ENCODE results near the gene USP9X.
"Not testable (repeated sequence)": the region's sequence is repeated elsewhere in the genome, so short reads cannot be mapped to it uniquely, and the experiment has no call there.

USP9X gene

DNA sequence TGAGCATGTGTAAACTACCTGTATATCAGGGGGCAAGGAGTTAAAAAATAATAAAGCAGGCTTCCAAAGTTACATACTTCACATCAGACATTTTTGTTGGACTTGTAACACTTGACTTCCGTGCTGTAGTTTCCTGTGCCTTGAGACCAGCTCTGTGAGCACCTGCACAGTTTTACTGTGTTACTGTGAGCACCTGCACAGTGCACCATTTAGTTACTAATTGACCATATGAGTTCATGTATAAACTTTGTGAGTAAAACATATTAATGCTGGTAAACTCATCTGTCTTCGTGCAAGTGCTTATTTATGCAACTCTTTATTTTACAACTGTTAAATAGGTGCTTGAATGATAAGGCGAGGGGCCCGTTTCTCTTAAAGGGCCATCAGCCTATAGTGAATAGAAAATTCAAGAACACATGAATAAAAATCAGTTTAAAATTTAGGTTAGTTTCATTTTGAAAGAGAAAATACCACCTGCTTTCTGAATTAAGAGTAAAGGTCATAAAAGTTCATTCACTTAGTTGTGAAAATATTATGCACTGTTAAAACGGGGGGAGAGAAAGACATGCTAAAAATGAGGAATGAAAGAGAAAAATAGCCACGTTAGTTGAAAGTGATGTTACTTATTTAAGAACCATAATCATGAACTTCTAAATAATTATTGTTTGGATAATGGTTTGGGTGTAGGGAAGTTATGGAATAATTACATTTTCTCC lies 42.4 kb downstream of the USP9X start:
- no peak for DNase-seq

DNA sequence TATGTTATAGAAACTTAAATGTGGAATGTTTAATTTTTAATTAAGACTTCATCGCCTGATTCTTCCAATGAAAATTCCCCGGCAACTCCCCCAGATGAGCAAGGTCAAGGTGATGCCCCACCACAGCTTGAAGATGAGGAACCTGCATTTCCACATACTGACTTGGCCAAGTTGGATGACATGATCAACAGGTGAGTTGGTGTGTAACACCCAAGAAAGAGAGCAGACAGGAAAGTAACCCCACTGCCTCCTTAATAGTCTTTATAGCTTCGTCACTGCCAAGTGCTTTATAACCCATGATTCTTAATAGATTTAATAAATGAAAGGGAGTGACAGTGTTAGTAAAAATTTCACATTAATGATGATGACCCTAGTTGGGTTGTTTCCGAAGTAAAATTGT lies 43.7 kb downstream of the USP9X start:
- DNase-seq, result no peak

DNA sequence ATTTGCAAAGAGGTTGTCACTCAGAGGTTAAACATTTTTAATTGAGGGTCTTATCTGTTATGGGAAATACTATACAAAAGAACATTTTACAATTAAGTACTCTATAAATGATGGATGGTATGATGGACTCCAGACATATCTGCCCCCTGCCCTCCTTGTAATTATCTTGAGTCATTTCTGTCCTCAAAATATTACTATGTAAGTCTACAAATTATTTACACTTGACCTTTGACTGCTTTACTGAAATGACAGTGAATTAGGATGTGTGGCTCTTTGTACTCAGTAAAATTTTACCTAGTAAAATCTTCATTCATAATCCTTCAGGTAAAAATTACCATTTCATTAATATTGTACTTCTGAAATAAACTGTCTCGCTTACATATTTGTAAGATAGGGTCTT lies 46.5 kb downstream of the USP9X start:
- no peak for DNase-seq

- DNase-seq, result no peak
These were observed 48.3 kb downstream of the USP9X start for GRCh38 chrX:41133551-41133950.

- DNase-seq, result peak; percentile 3
These were observed 52.3 kb downstream of the USP9X start for GRCh38 chrX:41137589-41137988.

DNA sequence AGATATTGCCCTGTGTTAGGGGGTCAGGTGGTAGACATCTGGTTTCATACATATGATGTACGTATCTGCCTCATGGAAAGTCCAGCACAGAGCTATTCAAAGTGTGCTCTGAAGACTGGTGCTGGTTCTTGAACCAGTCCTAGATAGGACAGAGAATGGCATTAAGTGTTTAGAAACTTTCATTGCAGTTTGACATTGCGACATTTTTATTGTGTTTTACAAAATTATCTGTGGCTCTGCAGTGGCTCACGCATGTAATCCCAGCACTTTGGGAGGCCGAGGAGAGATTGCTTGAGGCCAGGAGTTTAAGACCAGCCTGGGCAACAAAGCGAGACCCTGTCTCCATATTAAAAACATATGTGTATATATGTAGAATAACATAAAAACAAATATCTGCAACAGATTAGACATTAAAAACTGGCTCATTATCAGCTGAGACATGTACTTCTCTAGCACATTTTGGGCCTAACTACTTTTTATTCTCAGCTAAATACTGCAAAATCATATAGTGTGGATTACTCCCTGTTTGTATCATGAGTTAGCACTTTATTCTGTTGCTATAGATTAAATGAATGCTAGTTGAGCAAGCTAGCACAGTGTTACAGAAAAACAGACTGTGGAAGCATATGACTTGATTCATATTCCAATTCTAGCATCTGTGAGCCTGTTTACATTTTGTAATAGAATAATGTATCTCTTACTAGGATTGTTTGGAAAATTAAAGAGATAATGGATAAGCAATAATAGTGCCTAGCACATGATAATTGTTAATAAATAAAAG lies 57.1 kb downstream of the USP9X start:
- no peak for DNase-seq

DNA sequence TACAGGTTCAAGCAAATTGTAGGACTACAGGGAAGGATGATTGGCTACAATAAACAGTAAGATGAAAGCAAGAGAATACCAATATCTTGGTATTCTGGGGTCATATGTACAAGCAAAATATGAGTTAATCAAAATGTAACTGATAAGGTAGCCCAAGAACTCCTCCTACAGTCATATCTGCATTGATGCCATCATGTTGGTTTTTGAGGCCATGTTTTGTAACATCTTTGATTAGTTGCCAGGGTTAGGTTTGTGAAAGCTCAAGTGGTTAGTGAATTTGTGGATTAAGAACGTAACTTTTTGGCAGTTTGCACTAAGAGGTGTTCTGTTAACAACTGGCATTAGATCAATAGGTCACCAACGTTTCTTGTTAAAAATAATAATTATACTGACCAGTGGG lies 59.6 kb downstream of the USP9X start:
- DNase-seq, result no peak

DNA sequence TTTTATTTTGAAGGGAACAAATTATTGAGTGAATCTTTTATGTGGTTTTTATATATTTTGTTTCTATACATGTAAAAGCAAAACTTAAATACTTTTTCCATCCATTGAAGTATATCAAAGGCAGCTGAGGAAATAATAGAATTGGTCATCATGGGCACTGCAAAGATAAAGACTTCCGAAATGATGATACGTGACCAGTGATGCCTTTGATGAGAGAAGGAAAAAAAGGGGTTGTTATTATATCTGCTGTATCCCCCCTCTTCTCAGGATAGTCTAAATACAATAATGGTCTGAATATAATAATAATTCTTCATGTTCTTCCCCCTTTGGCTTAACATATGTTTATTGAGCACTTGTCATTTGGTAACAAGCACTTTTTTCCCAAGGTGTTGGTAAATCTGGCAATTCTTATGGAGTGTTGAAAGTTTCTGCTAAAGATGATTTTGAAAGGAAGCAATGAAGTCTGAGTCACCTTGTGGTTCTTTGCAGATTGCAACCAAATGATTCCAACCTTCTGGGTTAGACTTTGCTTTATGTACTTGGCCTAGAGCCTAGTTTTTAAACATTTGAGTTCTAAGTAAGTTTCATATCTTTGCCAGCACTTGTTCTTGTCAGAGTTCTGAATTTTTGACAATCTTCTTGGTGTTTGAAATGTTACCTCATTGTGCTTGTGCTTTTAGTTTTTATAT lies 60.8 kb downstream of the USP9X start:
- no peak for DNase-seq

- no peak for DNase-seq
These were observed 63.3 kb downstream of the USP9X start for GRCh38 chrX:41148553-41148952.

DNA sequence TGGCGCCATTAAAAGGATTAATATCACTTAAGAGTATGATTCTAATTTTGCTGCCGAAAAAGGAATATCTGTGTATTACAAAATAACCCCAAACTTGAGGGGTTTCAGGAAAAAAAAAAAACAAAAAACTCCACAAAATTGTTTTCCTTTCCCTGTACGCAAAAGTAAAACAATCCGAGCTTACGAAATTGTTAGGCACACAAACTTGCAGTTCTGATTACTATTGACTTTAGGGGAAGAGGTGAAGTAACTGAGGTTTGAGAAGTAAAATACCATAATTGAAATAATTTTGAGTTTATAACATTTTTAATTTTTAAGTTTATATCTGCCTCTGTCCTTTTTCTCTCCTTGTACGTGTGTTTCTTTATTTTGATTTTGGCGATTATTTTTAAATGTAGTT lies 64.8 kb downstream of the USP9X start:
- no peak for DNase-seq

- DNase-seq, result not testable (repeated sequence)
These were observed 66.5 kb downstream of the USP9X start for GRCh38 chrX:41151726-41152125.

DNA sequence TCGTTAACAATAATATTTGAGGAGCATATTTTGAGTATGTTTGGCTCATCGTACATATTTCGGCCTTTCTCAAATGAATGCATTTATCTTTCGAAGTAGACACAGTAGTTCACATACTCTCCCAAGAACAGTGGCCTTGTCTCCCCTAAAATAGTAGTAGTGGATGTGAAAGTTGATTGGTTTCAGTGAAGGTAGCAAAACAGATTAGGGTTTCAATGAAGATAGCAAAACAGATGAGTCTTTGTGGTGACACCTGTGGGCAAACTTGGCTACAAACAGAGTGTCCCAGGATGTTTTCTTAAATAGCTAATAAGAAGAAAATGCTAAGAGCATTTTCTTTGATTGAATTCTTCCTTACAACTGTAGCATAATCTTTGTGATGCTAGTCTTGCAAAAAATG lies 67.0 kb downstream of the USP9X start:
- DNase-seq, result no peak

- no peak for DNase-seq
These were observed 68.2 kb downstream of the USP9X start for GRCh38 chrX:41153448-41153847.

- no peak for DNase-seq
These were observed 68.7 kb downstream of the USP9X start for GRCh38 chrX:41153957-41154356.

DNA sequence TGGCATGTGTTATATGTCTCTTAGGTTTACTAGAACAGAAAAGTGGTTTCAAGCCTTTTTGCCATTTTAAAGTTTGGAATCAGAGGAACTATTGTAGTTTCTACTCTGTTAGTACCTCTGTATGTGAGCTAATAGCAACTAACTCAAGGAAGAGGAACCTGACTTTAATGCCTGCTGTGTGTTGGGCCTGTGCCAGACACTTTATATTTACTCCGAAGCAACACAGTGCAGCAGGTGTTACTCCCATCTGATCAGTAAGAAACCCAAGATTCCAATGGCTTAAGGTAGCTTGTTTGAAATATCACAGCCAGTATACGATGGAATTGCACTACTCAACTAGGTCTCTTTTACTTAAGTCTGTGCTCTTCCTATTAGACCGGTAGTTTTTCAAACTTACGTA lies 79.2 kb downstream of the USP9X start:
- DNase-seq, result no peak

GRCh38 chrX:41167888-41168287 lies 82.6 kb downstream of the USP9X start:
- DNase-seq, result no peak

- no peak for DNase-seq
These were observed 91.0 kb downstream of the USP9X start for GRCh38 chrX:41176263-41176662.

- DNase-seq, result no peak
These were observed 92.1 kb downstream of the USP9X start for GRCh38 chrX:41177297-41177696.

DNA sequence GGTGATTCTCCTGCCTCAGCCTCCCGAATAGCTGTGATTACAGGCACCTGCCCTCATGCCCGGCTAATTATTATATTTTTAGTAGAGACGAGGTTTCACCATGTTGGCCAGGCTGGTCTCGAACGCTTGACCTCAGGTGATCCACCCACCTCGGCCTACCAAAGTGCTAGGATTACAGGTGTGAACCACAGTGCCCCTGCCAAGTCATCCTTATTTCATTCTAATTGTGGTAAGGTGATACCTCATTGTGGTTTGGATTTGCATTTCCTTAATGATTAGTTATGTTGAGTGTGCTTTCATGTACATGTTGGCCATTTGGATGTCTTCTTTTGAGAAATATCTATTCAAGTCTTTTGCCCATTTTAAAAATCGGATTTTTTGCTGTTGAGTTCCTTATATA lies 93.0 kb downstream of the USP9X start:
- DNase-seq, result no peak

DNA sequence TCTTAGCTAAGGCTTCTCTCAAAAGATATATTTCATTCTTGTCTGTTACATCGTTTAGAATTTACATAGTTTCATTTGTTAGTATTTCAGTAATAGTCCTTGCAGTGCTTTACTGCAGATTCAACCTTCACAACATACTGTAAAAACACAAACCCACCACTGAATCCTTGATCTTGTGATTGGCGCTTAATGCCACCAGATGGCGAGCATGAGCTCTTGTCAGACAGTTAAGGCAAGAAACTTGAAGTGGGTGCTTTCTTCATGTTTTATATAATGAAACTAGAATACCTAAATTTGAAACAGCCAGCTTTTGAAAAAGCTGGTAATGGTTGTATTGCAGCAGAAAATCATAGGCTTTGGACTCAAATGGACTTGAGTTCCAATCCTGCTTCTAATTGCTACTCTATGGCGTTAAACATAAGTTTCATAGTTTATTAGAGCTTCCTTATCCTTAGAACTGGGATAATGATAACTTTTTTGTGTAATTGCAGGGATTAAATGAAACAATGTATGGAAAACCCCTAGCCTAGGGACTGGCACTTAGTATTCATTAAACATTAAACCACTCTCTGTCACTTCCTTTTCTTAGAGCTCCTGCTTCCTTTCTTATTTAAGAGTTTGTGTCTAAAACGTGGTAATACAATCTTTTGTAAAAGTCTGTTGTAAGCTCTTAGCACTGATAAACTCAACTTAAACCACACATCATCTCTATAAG lies 95.1 kb downstream of the USP9X start:
- DNase-seq, result peak; percentile 68

DNA sequence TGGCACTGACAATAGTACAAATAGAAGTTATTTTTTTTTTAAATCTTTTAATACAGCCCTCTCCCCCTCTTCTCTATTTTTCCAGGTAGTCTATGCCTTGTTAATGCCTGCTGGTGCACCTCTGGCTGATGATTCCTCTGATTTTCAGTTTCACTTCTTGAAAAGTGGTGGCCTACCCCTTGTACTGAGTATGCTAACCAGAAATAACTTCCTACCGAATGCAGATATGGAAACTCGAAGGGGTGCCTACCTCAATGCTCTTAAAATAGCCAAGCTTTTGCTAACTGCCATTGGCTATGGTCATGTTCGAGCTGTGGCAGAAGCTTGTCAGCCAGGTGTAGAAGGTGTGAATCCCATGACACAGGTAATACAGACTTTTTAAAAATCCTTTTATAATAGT lies 99.1 kb downstream of the USP9X start:
- no peak for DNase-seq

- DNase-seq, result not testable (repeated sequence)
These were observed 101.7 kb downstream of the USP9X start for GRCh38 chrX:41186946-41187345.

GRCh38 chrX:41189156-41189555 lies 103.9 kb downstream of the USP9X start:
- peak; percentile 1 for DNase-seq
